Superior temporal gyrus (tissue), 1 donor: ENCODE measurements around the gene CDK5RAP2.
"Not testable (repeated sequence)": the region's sequence is repeated elsewhere in the genome, so short reads cannot be mapped to it uniquely, and the experiment has no call there.

Experiments used
- DNase-seq: peaks from one replicate; pipeline ENCODE4 v3.0.0-alpha.2; 2016; ENCODE audit errors: extremely low spot score

CDK5RAP2 gene

GRCh38 chr9:120545701-120546550, 34.0 kb downstream of the CDK5RAP2 start:
- no peak for DNase-seq

- no peak for DNase-seq
Observed at GRCh38 chr9:120544441-120544840, 35.5 kb downstream of the CDK5RAP2 start.

GRCh38 chr9:120542701-120543490, 37.1 kb downstream of the CDK5RAP2 start:
- DNase-seq = no peak

- DNase-seq = no peak
Observed at GRCh38 chr9:120541921-120542320, 38.0 kb downstream of the CDK5RAP2 start.

GRCh38 chr9:120539951-120540350, 40.0 kb downstream of the CDK5RAP2 start:
- no peak for DNase-seq

GRCh38 chr9:120538339-120538738, 41.6 kb downstream of the CDK5RAP2 start:
- no peak for DNase-seq

GRCh38 chr9:120536949-120537640, 42.9 kb downstream of the CDK5RAP2 start:
- DNase-seq = no peak

GRCh38 chr9:120536094-120536493, 43.9 kb downstream of the CDK5RAP2 start:
- DNase-seq = no peak

- DNase-seq = no peak
Observed at GRCh38 chr9:120534266-120534665, 45.7 kb downstream of the CDK5RAP2 start.

- DNase-seq = no peak
Observed at GRCh38 chr9:120532891-120533290, 47.1 kb downstream of the CDK5RAP2 start.

- no peak for DNase-seq
Observed at GRCh38 chr9:120532475-120532874, 47.5 kb downstream of the CDK5RAP2 start.

- peak; percentile 68 for DNase-seq
Observed at GRCh38 chr9:120531683-120532300, 48.2 kb downstream of the CDK5RAP2 start.

- not testable (repeated sequence) for DNase-seq
Observed at GRCh38 chr9:120530220-120530832, 49.6 kb downstream of the CDK5RAP2 start.

GRCh38 chr9:120528829-120529228, 51.1 kb downstream of the CDK5RAP2 start:
- no peak for DNase-seq

GRCh38 chr9:120528327-120528726, 51.6 kb downstream of the CDK5RAP2 start:
- DNase-seq = no peak

GRCh38 chr9:120526534-120526933, 53.4 kb downstream of the CDK5RAP2 start:
- DNase-seq = no peak

- DNase-seq = no peak
Observed at GRCh38 chr9:120524863-120525262, 55.1 kb downstream of the CDK5RAP2 start.

- no peak for DNase-seq
Observed at GRCh38 chr9:120524038-120524437, 55.9 kb downstream of the CDK5RAP2 start.

- DNase-seq = no peak
Observed at GRCh38 chr9:120522558-120522957, 57.4 kb downstream of the CDK5RAP2 start.

- DNase-seq = no peak
Observed at GRCh38 chr9:120522032-120522431, 57.9 kb downstream of the CDK5RAP2 start.

- DNase-seq = no peak
Observed at GRCh38 chr9:120521101-120521500, 58.9 kb downstream of the CDK5RAP2 start.
